ENCODE results near the gene ZNF319. TPM values are rescaled to one million over a fixed set of nuclear protein-coding genes. Genes with fewer than 3 reads are reported as not detected.

ZNF319 gene
- total and polyA plus RNA-seq, 2 of the 8 experiments (the other 6 are each of a cell fraction or from before 2014, with no cell fraction given) = 3.3 to 5.5 TPM

DNA sequence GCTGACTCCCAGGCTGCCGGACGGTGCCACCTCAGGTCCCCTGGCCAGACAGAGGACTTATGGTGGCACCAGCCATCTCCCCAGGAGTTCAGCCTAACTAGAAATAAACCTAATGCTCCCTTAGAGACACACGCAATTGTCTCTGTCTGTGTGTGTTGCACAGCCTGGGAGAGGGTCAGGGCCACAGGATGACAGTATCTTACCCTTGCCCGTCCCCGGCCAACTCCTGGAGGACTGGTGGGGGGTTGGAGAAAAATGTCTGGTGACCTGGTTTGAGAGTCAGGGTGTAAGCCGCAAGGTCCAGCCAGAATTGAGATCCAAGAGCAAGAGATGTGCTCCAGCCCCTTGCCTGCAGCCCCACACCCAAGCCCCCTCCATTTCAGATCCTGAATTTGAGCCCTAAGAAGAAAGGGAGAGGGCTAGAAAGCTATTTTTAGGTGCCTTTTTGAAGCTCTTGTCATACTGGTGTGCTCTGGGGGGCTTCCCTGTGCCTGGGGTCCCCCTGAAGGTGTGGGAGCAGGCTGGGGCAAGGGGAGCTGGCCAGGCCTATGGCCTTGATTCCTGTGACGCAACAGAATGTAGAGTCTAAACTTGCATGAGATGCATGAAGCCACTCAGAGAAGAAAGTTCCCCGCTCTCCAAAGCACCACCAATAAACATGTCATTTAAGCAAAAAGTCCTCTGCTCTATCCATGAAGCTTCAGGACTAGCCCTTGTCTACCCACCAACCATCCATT lies 12.9 kb downstream of the ZNF319 start (continued):
- TF ChIP-seq, protein P1, sequence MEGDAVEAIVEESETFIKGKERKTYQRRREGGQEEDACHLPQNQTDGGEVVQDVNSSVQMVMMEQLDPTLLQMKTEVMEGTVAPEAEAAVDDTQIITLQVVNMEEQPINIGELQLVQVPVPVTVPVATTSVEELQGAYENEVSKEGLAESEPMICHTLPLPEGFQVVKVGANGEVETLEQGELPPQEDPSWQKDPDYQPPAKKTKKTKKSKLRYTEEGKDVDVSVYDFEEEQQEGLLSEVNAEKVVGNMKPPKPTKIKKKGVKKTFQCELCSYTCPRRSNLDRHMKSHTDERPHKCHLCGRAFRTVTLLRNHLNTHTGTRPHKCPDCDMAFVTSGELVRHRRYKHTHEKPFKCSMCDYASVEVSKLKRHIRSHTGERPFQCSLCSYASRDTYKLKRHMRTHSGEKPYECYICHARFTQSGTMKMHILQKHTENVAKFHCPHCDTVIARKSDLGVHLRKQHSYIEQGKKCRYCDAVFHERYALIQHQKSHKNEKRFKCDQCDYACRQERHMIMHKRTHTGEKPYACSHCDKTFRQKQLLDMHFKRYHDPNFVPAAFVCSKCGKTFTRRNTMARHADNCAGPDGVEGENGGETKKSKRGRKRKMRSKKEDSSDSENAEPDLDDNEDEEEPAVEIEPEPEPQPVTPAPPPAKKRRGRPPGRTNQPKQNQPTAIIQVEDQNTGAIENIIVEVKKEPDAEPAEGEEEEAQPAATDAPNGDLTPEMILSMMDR (IDR thresholded peaks at IDR 0.05; ENCODE audit: control extremely low read depth in 1 of 3, insufficient read depth in 1 of 3, low read depth in 1 of 3, low read length in 3 of 3) = no peak
